Endothelial cell of umbilical vein (primary cell): ENCODE measurements around the gene CKAP5. TPM values are rescaled to one million over a fixed set of nuclear protein-coding genes. Genes with fewer than 3 reads are reported as not detected.

Experiments
- BruUV-seq: library from RNA; stranded (reverse); fragments of 400-500 nt; replicated peaks from 2 replicates; lab custom pipeline; 2021; lab: Mats Ljungman, UMichigan
- CTCF ChIA-PET: fragments of 300-600, 350-600 bp; sonication (Branson Sonifier 250); formaldehyde crosslinking; loops from one replicate; lab custom pipeline; 2021; ENCODE audit warnings: antibody characterized with exemption, inconsistent platforms; lab: Charles Lee
- POLR2A ChIA-PET: fragments of 300-600, 350-600 bp; sonication (Branson Sonifier 250); formaldehyde crosslinking; loops from one replicate; lab custom pipeline; 2021; ENCODE audit warnings: antibody characterized with exemption, inconsistent platforms; lab: Charles Lee
- DNase-seq: peaks from one replicate; pipeline ENCODE4 v3.0.0-alpha.2; 2011; ENCODE audit warnings: low read depth, low spot score
- FAIRE-seq: peaks from 2 replicates; lab custom pipeline; 2011; peaks lifted over from hg19 to GRCh38; lab: Jason Lieb, UNC
- H2AFZ ChIP-seq: 2 replicates; pipeline ENCODE4 v1.6.0; 2012; ENCODE audit warnings: low read depth, low read length, control low read depth, inconsistent platforms
- H3K27ac ChIP-seq: 2 replicates; pipeline ENCODE4 v1.5.1; 2011; ENCODE audit warnings: low read depth, mild to moderate bottlenecking, control low read depth, low read length, moderate library complexity; ENCODE audit not compliant: insufficient read depth
- H3K27me3 ChIP-seq, 2 experiments: 2 replicates each; pipeline versions ENCODE4 v1.6.0 to v1.6.1; 2011; ENCODE audit warnings: low read length in 2 of 2, mixed read lengths in 1 of 2; ENCODE audit not compliant: control insufficient read depth in 2 of 2, insufficient read depth in 2 of 2
- H3K36me3 ChIP-seq, 2 experiments: 2 replicates in 1 of 2; 3 replicates in 1 of 2; pipeline ENCODE4 v1.5.1; 2011; ENCODE audit warnings: low read length in 2 of 2, mild to moderate bottlenecking in 1 of 2, moderate library complexity in 1 of 2; ENCODE audit not compliant: control insufficient read depth in 2 of 2, insufficient read depth in 2 of 2; ENCODE audit errors: extremely low read depth in 1 of 2
- H3K4me1 ChIP-seq: 3 replicates; pipeline ENCODE4 v1.5.1; 2011; ENCODE audit warnings: mild to moderate bottlenecking, low read length; ENCODE audit not compliant: control insufficient read depth, insufficient read depth; ENCODE audit errors: extremely low read depth
- H3K4me2 ChIP-seq: 2 replicates; pipeline ENCODE4 v1.6.1; 2011; ENCODE audit warnings: low read length, control low read depth, mixed read lengths; ENCODE audit not compliant: insufficient read depth
- H3K4me3 ChIP-seq, 3 experiments: fragments of 200-600 bp in 1 of 3; sonication (generic), shearing (Covaris generic) in 1 of 3; replicated peaks in 1 of 3; 2 replicates each; pipeline ENCODE4 v1.5.1; 2011 to 2016; ENCODE audit warnings: control low read depth in 3 of 3, low read length in 3 of 3, mild to moderate bottlenecking in 2 of 3, inconsistent platforms in 1 of 3, low read depth in 1 of 3, moderate library complexity in 1 of 3; ENCODE audit not compliant: insufficient read depth in 1 of 3
- H3K79me2 ChIP-seq: 2 replicates; pipeline ENCODE4 v1.6.0; 2012; ENCODE audit warnings: low read length, inconsistent platforms; ENCODE audit not compliant: control insufficient read depth, insufficient read depth
- H3K9ac ChIP-seq: replicated peaks from 2 replicates; pipeline ENCODE3; 2011; ENCODE audit warnings: low read length, control low read depth; ENCODE audit not compliant: insufficient read depth; ENCODE audit errors: extremely low read depth
- H3K9me1 ChIP-seq: replicated peaks from 3 replicates; pipeline ENCODE4 v1.6.0; 2011; ENCODE audit warnings: mild to moderate bottlenecking, low read length; ENCODE audit not compliant: control insufficient read depth, insufficient read depth; ENCODE audit errors: extremely low read depth
- H3K9me3 ChIP-seq: replicated peaks from 2 replicates; pipeline ENCODE4 v1.5.1; 2012; ENCODE audit warnings: low read length, inconsistent platforms; ENCODE audit not compliant: control insufficient read depth, insufficient read depth
- H4K20me1 ChIP-seq: replicated peaks from 2 replicates; pipeline ENCODE3; 2011; ENCODE audit warnings: mild to moderate bottlenecking, low read length; ENCODE audit not compliant: control insufficient read depth, insufficient read depth; ENCODE audit errors: extremely low read depth
- CTCF ChIP-seq, 2 donors: IDR thresholded peaks; 1 replicate in 1 of 2; 2 replicates in 1 of 2; pipeline ENCODE4 v1.5.1; 2011; ENCODE audit warnings: low read length in 2 of 2, mild to moderate bottlenecking in 2 of 2, moderate library complexity in 2 of 2, control low read depth in 1 of 2, inconsistent platforms in 1 of 2, low read depth in 1 of 2; ENCODE audit not compliant: insufficient read depth in 1 of 2; ENCODE audit errors: extremely low read depth in 1 of 2
- EZH2 ChIP-seq: IDR thresholded peaks from 2 replicates; pipeline ENCODE4 v1.6.1; 2012; ENCODE audit warnings: borderline replicate concordance, low read depth, mild to moderate bottlenecking, moderate library complexity, low read length, inconsistent platforms; ENCODE audit not compliant: severe bottlenecking
- FOS ChIP-seq: IDR thresholded peaks from 2 replicates; pipeline ENCODE4 v1.6.1; 2011; ENCODE audit warnings: mild to moderate bottlenecking, low read length, moderate library complexity, borderline replicate concordance; ENCODE audit not compliant: insufficient read depth
- GATA2 ChIP-seq: IDR thresholded peaks from 2 replicates; pipeline ENCODE4 v1.7.0; 2011; ENCODE audit warnings: low read depth, mild to moderate bottlenecking, moderate library complexity, mixed read lengths, low read length; ENCODE audit not compliant: insufficient read length, insufficient read depth
- JUN ChIP-seq: IDR thresholded peaks from 2 replicates; pipeline ENCODE4 v1.6.1; 2011; ENCODE audit warnings: borderline replicate concordance, low read depth; ENCODE audit not compliant: insufficient read length, insufficient read depth
- MAX ChIP-seq: IDR thresholded peaks from 2 replicates; pipeline ENCODE4 v1.6.1; 2011; ENCODE audit not compliant: insufficient read depth, insufficient read length
- MYC ChIP-seq: IDR thresholded peaks from one replicate; pipeline ENCODE4 v1.6.1; 2011; ENCODE audit warnings: mild to moderate bottlenecking, low read depth, low read length
- POLR2A ChIP-seq: IDR thresholded peaks from 2 replicates; pipeline ENCODE4 v1.6.1; 2012; ENCODE audit warnings: low read depth, mild to moderate bottlenecking, control low read depth, low read length
- POLR2AphosphoS5 ChIP-seq: IDR thresholded peaks from 2 replicates; pipeline ENCODE4 v1.6.1; 2012; ENCODE audit warnings: low read depth, mild to moderate bottlenecking, control low read depth, low read length, moderate library complexity; ENCODE audit not compliant: insufficient read depth
- dilution Hi-C: fragments of 300-500 bp; cut with MboI; formaldehyde crosslinking; loops from one replicate; pipeline ENCODE4 v1.15.0; 2019; ENCODE audit warnings: low sequenced_read_pairs; ENCODE audit not compliant: extremely low pct_ligation_motif_present
- intact Hi-C: fragments of 100-400 bp; cut with micrococcal nuclease; formaldehyde crosslinking; loops from one replicate; pipeline ENCODE4 v1.10.0; 2022
- polyA plus RNA-seq, 4 experiments: library from polyadenylated mRNA; depleted of rRNA in 3 of 4; stranded (reverse) in 3 of 4; unstranded in 1 of 4; fragments of >200 nt; gene quantifications; 2 replicates each; pipeline versions ENCODE4 v1.2.1 to v1.2.3, GENCODE V29; 2011 to 2012; ENCODE audit warnings: missing spikeins in 1 of 4
- total RNA-seq: library from RNA; stranded (reverse); gene quantifications from 2 replicates; pipeline ENCODE4 v1.2.3, GENCODE V29; 2021

The CKAP5 gene
- total and polyA plus RNA-seq, 2 donors (not counting 3 experiments of a cell fraction or from before 2014, with no cell fraction given): 47.4 to 138 TPM

GRCh38 chr11:46894506-46894905 is 48.4 kb upstream of the CKAP5 start:
- Histone ChIP-seq H3K4me1 (no peaks in the 10 kb centered on the region), H3K9ac (no peak overlapping the region), H3K27ac (no peak overlapping the region), H3K36me3 (no peaks in the 10 kb centered on the region), H3K27me3 (no peaks in the 10 kb centered on the region), H3K9me1 (no peaks in the 10 kb centered on the region), H3K9me3 (no peaks in the 10 kb centered on the region), H2AFZ (no peak overlapping the region), H3K4me3 (no peak overlapping the region), H4K20me1 (no peaks in the 10 kb centered on the region), H3K4me2 (no peak overlapping the region), H3K79me2 (no peaks in the 10 kb centered on the region)
- DNase-seq: no peak
- CTCF ChIA-PET: interaction anchor here (7.4 kb wide), 1 partner anchor 259 kb away, joined by 120 read pairs; no protein-coding TSS in a partner anchor
- no peak for FAIRE-seq
- no TSS peak for BruUV-seq
- POLR2A ChIA-PET: no interaction called here
- intact Hi-C loops: no loop called here
- TF ChIP-seq MAX (no peak), GATA2 (no peak), CTCF (IDR thresholded peaks at IDR 0.05; ENCODE audit: extremely low read depth in 1 of 2, insufficient read depth in 1 of 2, low read depth in 1 of 2, low read length in 2 of 2) (no peak), JUN (no peak), FOS (no peak), EZH2 (no peak), MYC (no peak), POLR2AphosphoS5 (no peak), POLR2A (no peak)
- dilution Hi-C loops: no loop called here
